AG09319 (cell line): ENCODE results near the gene TBC1D8.

ENCODE experiments used
- DNase-seq: peaks from one replicate; pipeline ENCODE4 v3.0.0-alpha.2; 2010; ENCODE audit warnings: low read depth; ENCODE audit errors: extremely low read depth
- TF ChIP-seq, protein P1 (sequence below): IDR thresholded peaks from 2 replicates; pipeline ENCODE4 v1.5.1; 2011; ENCODE audit warnings: low read depth, mild to moderate bottlenecking, inconsistent platforms, low read length, moderate library complexity

The TBC1D8 gene

DNA sequence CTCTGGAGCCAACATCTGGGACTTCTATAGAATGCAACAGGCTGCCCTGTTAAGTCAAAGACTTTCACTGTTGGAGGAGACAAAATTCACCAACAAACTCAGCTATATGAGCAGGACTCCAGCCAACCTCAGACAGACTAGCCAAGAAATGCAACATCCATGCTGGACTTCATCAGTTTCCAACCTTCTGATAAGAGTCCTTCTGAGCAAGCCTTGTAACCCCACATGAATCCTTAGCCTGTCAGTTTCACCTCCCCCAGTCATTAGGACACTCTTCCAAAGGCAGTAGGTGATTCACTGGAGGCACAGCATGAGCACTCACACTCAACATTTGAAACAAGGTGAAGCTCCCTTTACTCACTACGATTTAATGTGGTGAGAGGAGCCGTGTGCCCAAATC is 5.8 kb downstream of the TBC1D8 start:
- no peak for DNase-seq
- TF ChIP-seq, protein P1, sequence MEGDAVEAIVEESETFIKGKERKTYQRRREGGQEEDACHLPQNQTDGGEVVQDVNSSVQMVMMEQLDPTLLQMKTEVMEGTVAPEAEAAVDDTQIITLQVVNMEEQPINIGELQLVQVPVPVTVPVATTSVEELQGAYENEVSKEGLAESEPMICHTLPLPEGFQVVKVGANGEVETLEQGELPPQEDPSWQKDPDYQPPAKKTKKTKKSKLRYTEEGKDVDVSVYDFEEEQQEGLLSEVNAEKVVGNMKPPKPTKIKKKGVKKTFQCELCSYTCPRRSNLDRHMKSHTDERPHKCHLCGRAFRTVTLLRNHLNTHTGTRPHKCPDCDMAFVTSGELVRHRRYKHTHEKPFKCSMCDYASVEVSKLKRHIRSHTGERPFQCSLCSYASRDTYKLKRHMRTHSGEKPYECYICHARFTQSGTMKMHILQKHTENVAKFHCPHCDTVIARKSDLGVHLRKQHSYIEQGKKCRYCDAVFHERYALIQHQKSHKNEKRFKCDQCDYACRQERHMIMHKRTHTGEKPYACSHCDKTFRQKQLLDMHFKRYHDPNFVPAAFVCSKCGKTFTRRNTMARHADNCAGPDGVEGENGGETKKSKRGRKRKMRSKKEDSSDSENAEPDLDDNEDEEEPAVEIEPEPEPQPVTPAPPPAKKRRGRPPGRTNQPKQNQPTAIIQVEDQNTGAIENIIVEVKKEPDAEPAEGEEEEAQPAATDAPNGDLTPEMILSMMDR: no peak

- DNase-seq: no peak
Observed at GRCh38 chr2:101142163-101142562, 9.0 kb downstream of the TBC1D8 start.

GRCh38 chr2:101140978-101141655 is 10.1 kb downstream of the TBC1D8 start:
- no peak for DNase-seq
- TF ChIP-seq, protein P1: no peak

More at GRCh38 chr2:101142163-101142562, 9.0 kb downstream of the TBC1D8 start:
- TF ChIP-seq, protein P1: no peak

GRCh38 chr2:101140237-101140636 is 10.9 kb downstream of the TBC1D8 start:
- DNase-seq: no peak
- TF ChIP-seq, protein P1: no peak

- no peak for DNase-seq
- TF ChIP-seq, protein P1: no peak
Observed at GRCh38 chr2:101139495-101139894, 11.7 kb downstream of the TBC1D8 start.

DNA sequence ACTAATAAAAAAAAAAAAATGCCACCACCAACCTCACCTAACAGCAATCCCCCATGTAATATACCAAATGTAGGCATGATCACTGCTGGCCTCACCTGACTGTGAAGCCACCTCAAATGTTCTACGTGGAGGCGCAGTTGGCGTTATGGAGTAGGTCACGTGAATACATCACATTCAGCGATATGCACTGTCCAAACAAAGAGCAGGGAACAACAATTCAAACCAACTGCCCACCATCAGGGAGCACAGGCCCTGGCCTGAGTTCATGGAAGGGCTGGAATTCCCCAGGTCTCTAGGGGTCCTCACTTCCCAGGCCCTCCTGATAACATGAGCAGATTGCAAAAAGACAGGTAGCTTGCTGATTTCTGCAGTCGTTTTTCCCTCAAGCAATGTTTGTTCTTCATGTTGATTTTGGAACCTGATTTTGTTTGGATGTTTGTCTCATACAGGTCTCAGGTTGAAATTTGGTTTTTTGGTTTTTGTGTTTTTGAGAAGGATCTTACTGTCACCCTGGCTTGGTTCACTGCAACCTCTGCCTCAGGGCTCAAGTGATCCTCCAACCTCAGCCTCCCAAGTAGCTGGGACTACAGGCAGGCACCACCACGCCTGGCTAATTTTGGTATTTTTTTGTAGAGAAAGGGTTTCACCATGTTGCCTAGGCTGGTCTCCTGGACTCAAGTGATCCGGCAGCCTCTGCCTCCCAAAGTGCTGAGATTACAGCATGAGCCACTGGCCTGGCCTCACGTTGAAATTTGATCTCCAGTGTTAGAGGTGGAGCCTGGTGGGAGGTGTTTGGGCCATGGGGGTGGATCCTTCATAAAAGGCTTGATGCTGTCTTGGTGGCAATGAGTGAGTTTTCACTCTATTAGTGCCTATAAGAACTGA is 15.5 kb downstream of the TBC1D8 start:
- DNase-seq: no peak
- TF ChIP-seq, protein P1: no peak
